Stimulated activated CD8-positive, alpha-beta memory T cell treated with anti-CD3 and anti-CD28 coated beads, Interleukin-7, amount 100 ng/mL, for 48 hours (primary cell): ENCODE measurements around the gene PCBD2.
"Not testable (repeated sequence)": the region's sequence is repeated elsewhere in the genome, so short reads cannot be mapped to it uniquely, and the experiment has no call there.

Source experiments
- DNase-seq, 2 donors: peaks; one replicate each; pipeline ENCODE4 v3.0.0-alpha.2; 2020; ENCODE audit warnings: low read depth in 1 of 2; ENCODE audit errors: extremely low read depth in 1 of 2

The PCBD2 gene

GRCh38 chr5:134998068-134998467 lies 93.1 kb downstream of the PCBD2 start:
- not testable (repeated sequence) for DNase-seq

- no peak for DNase-seq
Measured at GRCh38 chr5:135004376-135004775, 99.4 kb downstream of the PCBD2 start.

GRCh38 chr5:135005076-135005475 lies 100.1 kb downstream of the PCBD2 start:
- no peak for DNase-seq

- no peak for DNase-seq
Measured at GRCh38 chr5:135007305-135007704, 102.4 kb downstream of the PCBD2 start.

- no peak for DNase-seq
Measured at GRCh38 chr5:135007749-135008363, 102.9 kb downstream of the PCBD2 start.

- DNase-seq: no peak
Measured at GRCh38 chr5:135008556-135008955, 103.6 kb downstream of the PCBD2 start.

GRCh38 chr5:135008981-135009735 lies 104.2 kb downstream of the PCBD2 start:
- DNase-seq: no peak

- no peak for DNase-seq
Measured at GRCh38 chr5:135009736-135010501, 105.0 kb downstream of the PCBD2 start.

GRCh38 chr5:135010502-135011354 lies 105.8 kb downstream of the PCBD2 start:
- no peak for DNase-seq

- DNase-seq: no peak
Measured at GRCh38 chr5:135011355-135012032, 106.6 kb downstream of the PCBD2 start.

- no peak for DNase-seq
Measured at GRCh38 chr5:135012033-135012588, 107.2 kb downstream of the PCBD2 start.
